GM21390 (cell line): ENCODE measurements around the gene HDAC8.
"Not testable (repeated sequence)": the region's sequence is repeated elsewhere in the genome, so short reads cannot be mapped to it uniquely, and the experiment has no call there.

Experiments
- ATAC-seq: cut with Tn5 transposase; IDR thresholded peaks from one replicate; pipeline ENCODE4 v1.9.1; 2021; ENCODE audit not compliant: unreplicated experiment

Gene HDAC8

DNA sequence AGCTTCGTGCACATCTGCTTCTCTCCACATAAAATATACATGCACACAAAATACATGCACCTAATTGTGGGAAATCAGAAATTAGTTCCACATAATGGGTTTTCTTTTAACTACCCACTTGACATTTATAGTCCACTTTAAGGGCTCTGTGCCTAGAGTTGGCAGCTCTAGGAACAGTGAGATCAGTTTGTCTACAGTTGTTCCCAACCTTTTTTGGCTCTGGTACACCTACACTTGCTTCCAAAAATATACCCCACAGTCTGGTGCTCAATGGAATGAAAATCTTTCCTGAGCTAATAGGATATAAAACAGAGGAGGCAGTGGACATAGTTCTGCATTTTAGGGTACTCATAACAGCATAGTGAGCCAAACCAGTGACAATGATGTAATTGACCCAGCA, 36.1 kb downstream of the HDAC8 start:
- no peak for ATAC-seq

DNA sequence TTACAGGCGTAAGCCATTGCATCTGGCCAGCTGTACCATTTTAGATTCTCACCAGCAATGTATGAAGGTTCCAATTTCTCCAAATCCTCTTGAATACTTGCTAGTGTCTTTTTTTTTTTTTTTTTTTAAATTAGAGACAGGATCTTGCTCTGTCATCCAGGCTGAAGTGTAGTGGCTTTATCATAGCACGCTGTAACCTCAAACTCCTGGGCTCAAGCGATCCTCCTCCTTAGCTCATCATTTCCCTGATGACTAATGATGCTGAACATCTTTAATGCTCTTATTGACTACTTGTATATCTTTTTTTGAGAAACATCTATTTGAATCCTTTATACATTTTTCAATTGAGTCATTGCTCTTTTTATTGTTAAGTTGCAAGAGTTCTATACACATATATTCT, 40.3 kb downstream of the HDAC8 start:
- no peak for ATAC-seq

DNA sequence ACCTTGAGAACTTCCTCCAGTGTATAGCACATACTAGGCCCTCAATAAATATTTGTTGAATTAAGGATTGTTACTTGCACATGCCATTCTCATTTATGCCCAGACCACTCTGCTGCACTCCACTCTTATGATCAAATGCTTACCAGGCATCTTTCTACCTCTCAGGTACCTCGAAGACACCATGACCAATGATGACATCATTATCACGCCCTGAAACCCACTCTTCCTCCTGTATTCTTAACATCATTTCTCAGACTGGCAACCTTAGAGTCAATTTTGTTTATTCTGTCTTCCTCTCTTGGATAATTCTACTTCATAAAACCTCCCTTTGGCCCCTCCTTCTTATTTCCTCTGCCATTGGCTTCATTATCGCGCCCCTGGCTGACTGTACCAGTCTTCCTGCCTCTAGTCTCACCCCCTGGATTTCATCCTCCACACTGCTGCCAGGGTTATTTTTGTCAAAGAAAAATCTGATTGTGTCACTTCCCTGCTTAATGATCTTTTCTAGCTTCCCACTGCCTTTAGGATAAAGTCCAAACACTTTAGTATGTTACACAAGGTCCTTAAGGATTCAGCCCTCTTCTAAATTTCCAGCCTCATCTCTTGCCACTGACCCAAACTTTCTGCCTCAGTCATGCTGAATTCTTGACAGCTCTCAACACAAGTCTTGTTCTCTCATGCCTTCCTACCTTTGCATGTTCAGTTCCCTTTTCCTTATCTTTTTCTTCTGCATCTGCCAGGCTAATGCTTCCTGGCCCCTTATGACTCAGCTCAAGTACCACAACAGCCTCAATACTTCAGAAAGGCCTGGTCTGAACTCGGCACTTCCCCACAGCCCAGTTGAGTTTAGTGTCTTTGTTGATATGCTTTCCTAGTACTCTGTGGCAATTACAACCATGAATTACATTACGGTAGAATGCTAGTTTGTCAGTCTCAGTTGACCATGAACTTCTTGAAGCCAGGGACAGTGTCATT, 45.8 kb downstream of the HDAC8 start:
- no peak for ATAC-seq

DNA sequence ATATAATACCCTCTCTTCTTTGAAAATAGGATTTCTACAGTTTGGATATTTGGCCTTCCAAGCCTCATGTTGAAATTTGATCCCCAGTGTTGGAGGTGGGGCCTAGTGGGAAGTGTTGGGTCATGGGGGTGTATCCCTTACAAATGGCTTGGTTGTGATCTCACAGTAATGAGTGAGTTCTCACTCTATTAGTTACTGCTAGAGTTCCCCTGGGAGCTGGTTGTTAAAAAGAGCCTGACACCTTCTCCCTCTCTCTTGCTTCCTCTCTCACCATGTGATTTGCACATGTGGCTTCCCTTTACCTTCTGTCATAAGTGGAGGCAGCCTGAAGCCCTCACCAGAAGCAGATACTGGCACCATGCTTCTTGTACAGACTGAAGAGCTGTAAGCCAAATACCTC, 73.9 kb downstream of the HDAC8 start:
- ATAC-seq: peak; percentile 64

DNA sequence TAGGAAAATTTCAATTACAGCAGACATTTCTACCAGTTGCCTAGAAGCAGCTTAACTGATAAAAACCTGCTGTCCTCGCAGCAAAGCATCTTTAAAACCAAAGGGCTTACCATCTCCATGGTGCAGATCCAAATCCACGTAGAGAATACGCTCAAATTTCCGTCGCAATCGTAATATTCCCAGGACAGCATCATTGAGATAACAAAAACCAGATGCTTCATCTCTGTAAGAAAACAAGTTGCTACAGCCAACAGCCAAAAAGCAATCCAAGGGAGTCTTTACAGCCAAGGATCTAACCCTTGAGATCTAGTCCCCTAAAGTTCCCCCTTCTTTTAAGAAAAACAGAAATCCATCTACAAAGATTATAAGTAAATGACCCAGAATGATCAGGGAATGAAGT, 77.6 kb downstream of the HDAC8 start:
- no peak for ATAC-seq

DNA sequence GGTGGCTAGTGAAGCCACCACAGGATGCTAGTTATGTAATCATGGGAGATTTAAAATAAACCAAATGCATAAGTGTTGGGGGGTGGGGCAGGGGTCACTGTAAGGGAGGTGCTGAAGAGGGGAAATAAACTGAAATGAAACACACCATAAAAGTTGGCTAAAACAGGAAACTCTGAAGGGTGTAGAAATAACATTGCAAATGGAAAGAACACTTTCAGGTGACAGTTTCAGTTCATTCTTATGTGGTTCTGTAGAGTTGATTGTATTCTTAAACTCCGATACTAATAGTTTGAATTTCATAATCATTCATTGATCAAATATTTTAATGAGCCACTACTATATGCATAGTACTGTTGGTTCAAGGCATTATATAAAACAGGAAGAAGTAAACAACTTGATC, 80.1 kb downstream of the HDAC8 start:
- ATAC-seq: peak; percentile 72

DNA sequence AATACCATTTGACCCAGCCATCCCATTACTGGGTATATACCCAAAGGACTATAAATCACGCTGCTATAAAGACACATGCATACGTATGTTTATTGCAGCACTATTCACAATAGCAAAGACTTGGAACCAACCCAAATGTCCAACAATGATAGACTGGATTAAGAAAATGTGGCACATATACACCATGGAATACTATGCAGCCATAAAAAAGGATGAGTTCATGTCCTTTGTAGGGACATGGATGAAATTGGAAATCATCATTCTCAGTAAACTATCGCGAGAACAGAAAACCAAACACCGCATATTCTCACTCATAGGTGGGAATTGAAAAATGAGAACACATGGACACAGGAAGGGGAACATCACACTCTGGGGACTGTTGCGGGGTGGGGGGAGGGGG, 82.4 kb downstream of the HDAC8 start:
- ATAC-seq: not testable (repeated sequence)

DNA sequence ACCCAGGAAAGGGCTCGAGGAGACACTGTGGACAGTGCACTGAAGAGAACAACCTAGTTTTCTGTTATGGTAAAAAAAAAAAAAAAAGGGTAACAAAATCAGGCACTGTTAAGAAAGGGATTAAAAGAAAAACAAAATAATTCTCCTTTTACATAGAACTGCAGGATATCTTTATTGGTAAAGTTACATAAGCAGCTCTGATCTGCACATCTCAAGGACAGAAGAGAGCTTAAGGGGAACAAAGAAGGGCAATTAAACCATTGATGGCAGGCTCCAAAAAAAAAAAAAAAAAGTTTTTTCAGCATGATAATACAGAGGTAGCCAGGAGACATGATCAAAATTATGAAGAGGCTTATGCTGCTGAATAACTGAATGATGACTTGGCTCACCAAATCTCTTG, 85.0 kb downstream of the HDAC8 start:
- ATAC-seq: no peak

DNA sequence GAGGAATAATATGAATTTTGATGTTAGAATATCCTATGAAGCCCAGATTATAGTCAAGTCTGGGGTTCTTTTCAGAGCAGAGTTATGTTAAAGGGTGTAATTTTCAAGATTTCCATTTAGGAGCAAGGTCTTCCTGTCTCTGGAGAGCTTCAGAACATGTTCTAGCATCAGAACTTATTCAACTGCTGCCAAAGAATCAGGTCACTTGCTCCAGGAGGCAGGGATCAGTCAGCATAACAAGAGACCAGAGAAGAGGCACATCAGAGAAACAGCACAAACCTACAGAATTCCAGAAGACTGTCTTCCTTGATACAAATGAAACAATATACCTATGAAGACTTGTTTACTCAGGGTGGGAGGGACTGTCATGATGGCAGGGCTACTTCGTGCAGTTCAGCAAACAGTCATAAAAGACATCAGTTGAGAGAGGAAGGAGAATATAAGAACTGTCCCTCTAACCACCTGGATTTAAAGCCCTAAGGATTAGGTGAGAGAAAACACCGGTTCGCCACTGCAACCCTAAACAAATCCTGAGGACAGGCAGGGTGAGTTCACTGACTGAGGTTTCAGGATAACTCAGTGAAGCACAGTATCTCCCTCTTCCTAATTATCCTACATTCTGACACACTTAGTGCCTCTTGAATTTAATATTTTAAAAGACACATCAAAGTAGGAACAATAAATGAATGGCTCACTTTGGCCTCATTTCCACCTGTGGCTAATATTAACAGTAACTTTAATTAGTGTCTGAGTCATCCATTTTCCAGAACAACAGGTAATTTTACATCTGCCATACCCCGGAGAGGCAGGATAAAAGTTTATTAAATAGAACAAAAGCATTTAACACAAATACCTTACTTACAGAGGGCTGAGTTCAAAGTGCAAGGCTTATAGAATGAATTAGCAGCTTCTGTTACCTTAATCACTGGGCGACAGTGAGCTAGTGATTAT, 93.0 kb downstream of the HDAC8 start:
- no peak for ATAC-seq

DNA sequence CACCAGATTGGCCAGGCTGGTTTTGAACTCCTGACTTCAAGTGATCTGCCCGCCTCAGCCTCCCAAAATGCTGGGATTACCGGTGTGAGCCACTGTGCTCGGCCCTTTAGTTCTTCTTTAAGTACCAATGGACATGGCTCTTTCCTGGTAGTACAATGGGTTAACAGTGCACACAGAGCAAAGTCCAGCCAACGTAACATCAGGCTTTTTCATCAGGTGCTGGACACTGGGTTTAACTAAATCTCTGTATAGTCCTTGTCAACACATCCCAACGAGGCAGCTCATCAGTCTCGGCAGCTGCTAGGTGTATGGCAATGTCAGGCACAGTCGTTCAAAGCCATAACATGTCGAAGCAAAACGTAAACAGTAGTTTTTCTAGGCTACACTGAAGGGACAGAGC, 93.8 kb downstream of the HDAC8 start:
- ATAC-seq: no peak

DNA sequence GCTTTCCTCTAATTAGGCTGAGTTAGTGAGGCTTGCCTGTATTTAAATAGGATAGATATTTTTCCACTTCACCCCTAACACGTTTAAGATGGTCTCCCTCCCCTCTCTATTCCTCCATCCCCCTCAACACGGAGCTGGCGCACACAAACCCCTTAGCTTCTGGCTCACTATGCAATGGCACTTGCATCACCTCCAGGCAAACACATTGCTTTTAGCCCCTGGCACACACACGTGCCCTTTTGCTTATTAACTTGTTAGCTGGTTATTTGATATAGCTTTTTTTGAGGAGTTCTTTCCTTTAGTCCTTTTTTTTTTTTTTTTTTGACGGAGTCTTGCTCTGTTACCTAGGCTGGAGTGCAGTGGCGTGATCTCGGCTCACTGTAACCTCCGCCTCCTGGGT, 94.3 kb downstream of the HDAC8 start:
- no peak for ATAC-seq

DNA sequence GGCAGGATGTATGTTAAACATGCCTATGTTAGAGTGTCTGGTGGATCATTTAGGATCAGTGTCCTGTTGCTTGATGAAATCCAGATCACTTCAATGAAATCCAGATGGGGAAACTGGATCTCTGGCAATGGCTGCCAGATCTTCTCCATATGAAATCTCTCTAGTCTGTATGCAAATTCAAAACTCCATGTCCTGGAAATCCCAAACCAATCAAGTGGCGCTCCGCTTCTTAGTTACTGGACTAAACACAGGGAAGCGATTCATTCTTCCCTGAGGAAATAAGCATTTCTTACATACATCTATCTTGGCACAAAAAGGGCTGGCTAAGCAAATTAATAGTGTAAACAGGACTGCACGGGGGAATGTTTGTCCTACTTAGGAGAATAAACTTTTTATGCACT, 94.9 kb downstream of the HDAC8 start:
- no peak for ATAC-seq

DNA sequence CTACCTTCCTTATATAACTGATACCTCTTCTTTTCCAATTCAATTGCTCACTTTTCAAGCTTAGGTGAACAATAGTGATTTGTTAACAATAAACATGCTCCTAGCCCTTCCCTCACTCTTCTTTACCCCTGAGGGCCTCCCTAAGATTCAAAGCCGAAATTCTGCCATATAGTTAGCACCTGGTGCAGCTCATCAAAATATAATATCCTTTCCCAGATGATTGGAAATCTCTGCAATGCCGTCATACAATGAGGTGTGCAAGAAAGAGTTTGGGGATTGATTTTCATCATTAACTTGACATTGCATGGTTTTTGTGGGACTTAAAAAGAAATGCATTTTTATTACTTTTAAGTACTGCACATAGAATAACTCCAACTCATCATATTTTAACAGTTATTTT, 95.3 kb downstream of the HDAC8 start:
- ATAC-seq: no peak

DNA sequence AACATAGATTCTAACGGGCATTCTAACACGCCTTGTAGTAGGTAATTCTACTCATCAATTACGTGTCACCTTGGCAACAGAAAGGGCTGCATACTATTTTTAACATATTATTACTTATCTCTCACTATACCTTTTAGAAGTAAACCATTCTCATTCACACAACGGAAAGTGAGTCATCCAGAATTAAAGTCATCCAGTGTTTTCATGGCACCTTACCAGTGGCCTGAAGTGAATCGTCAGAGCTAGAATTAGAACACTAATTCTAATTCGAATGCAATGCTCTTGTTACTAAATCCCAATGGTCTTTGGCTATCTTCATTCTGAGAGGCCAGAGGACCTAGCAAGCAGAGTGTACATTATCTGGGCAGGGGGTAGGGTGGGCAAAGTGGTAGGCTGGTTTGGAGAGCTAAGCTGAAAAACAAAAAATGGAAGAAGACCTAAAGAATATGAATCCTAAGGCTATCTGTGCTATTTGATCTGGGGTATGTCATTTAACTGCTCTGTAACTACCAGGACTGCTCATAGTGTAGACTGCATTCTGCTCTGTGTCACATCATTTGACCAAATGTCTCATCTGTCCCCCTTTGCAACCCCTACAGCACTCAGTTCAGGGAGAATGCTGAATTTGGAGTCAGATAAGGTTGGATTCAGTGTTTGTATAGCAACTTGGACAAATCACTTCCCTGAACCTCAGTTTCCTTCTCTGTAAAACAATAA, 96.5 kb downstream of the HDAC8 start:
- ATAC-seq: no peak

DNA sequence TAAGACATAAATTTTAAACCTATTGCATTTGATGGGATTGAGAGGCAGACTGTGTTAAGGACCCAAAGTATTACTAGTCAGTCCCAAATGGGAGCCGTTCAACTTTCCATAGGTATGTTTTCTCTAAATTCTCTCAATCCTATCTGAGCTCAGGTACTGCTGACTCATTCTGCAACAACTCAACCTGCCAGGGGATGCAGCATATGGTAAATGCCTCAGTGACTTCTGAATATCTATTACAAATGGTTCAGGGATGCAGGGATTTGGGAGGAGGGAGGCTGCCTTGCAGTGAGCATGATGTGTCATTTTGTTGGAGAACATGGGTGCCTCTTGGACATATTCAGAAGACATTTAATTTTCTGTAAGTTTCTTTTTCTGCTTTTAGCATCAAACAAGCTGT, 97.3 kb downstream of the HDAC8 start:
- ATAC-seq: no peak

DNA sequence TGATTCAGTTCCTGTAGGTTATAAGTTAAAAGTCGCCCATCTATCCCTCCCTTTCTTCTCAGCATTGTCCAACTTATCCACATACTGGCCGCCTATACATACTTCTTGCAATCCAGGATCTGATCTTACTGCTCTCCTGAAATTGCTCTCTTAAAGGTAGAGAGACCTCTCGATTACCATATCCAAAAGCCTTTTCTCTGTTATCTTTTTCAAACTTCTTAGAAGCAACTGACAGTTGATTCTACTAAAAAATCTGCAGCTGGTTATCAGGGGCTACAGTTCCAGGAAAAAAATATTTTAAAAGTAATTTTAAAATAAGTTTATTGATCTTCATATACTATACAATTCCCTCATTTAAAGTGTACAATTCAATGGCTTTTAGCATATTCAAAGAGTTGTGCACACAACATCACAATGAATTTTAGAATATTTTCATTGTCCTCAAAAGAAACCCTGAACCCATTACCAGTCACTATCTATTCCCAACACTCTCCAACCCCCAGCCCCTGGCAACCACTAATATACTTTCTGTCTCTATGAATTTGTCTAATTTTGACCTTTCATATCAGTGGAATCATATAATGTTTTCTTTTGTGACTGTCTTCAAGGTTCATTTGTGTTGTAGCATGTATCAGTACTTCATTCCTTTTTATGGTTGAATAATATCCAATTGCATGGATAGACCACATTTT, 102.0 kb downstream of the HDAC8 start:
- ATAC-seq: no peak

DNA sequence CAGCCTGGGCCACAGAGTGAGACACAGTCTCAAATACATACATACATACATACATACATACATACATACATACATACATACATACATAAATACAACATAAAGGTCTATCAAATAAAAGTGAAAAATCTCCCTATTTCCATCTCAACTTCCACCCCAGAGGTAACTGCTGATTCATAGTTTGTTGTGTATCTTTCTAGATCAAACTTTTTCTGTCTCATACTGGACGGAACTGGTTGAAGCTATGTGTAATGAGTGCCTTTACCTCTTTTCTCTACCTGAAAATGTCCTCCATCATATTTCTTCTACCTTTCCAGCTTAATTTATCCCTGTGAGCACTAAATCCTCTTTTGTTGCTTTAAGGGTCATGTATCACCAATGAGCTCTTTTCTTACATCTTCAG, 102.5 kb downstream of the HDAC8 start:
- ATAC-seq: no peak

DNA sequence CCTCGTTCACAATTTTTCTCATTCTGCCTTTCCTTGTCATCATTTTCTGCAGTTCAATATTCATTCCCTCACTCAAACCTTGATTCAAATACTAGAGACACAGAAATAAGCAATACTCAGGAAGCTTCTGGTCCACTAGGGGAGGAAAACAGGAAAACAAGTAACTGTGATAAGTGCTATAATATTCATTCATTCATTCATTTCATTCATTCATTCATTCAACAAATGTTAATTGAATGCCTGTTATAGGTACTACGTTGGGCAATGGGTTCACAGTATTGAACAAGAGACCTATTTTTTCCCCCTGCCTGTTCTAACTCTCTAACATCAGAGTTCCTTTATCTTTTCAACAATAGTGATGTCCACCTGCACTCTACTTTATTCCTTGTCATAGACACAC, 104.0 kb downstream of the HDAC8 start:
- ATAC-seq: no peak

DNA sequence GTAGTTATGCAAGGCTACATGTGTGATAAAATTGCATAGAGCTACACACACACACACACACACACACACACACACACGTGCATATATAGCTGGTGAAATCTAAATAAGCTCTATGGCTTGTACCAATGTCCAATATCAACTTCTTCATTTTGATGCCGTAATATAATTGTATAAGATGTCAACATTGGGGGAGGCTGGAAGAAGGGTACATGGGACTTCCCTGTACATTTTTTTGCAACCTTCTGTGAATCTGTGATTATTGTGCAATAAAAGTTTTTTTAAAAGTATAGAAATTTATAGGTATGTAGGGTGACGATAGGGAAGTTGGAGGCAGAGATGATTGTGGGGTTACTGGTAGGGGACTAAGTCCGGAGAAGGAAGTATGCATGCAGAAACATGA, 105.5 kb downstream of the HDAC8 start:
- ATAC-seq: no peak

DNA sequence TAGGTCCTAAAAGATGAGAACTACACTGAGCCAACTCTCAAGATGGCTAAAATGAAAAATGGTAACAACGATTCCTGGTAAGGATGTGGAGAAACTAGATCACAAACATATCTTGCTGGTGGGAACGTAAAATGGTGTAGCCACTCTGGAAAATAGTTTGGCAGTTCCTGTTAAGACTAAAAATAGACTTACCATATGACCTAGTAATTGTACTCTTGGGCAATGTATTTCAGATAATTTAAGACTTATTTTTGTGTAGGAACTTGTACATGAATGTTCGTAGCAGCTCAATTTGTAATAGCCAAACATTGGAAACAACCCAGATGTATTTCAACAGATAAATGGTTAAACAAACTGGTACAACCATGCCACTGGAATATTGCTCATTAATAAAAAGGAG, 106.2 kb downstream of the HDAC8 start:
- no peak for ATAC-seq

DNA sequence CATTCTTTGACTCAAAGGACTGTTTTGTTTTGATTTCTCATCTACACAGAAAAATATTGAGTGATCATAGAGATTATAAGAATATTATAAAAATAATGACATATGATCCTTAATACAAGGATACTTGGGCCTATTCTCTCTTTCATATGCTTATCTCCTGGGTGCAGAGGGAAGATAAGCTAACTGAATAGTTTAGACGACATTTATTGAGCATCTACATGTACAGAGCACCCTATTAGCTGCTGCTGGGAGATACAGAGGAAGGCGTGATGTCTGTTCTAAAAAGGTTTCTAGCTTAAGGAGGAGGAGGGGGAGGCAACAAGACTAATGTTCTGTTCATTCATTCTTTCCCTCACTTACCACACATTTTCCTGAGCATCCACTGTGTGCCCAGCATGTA, 106.8 kb downstream of the HDAC8 start:
- ATAC-seq: no peak
